GM21619 (cell line): ENCODE results near the gene ADAMTSL2.

ENCODE experiments used
- ATAC-seq: cut with Tn5 transposase; IDR thresholded peaks from one replicate; pipeline ENCODE4 v1.9.1; 2021; ENCODE audit not compliant: unreplicated experiment

ADAMTSL2 gene

GRCh38 chr9:133517711-133518110 is 16.8 kb upstream of the ADAMTSL2 start:
- no peak for ATAC-seq

- no peak for ATAC-seq
Observed at GRCh38 chr9:133518200-133518599, 16.3 kb upstream of the ADAMTSL2 start.

- no peak for ATAC-seq
Observed at GRCh38 chr9:133518706-133519449, 15.6 kb upstream of the ADAMTSL2 start.

- no peak for ATAC-seq
Observed at GRCh38 chr9:133519693-133520092, 14.8 kb upstream of the ADAMTSL2 start.

- ATAC-seq = no peak
Observed at GRCh38 chr9:133520121-133520835, 14.2 kb upstream of the ADAMTSL2 start.

GRCh38 chr9:133521122-133522072 is 13.1 kb upstream of the ADAMTSL2 start:
- no peak for ATAC-seq

- no peak for ATAC-seq
Observed at GRCh38 chr9:133522073-133522910, 12.2 kb upstream of the ADAMTSL2 start.

GRCh38 chr9:133523106-133523505 is 11.4 kb upstream of the ADAMTSL2 start:
- ATAC-seq = no peak

- no peak for ATAC-seq
Observed at GRCh38 chr9:133524146-133524545, 10.4 kb upstream of the ADAMTSL2 start.

GRCh38 chr9:133524679-133525228 is 9.8 kb upstream of the ADAMTSL2 start, which contains the start of gene MYMK:
MYMK (minus strand) TSS chr9:133524959; CDS start chr9:133524844, 115 bp downstream.
- ATAC-seq = no peak

- no peak for ATAC-seq
Observed at GRCh38 chr9:133525677-133526076, 8.8 kb upstream of the ADAMTSL2 start.

- no peak for ATAC-seq
Observed at GRCh38 chr9:133526721-133527321, 7.7 kb upstream of the ADAMTSL2 start.

GRCh38 chr9:133527444-133527920 is 7.0 kb upstream of the ADAMTSL2 start:
- ATAC-seq = no peak

- no peak for ATAC-seq
Observed at GRCh38 chr9:133528001-133528875, 6.3 kb upstream of the ADAMTSL2 start.

- no peak for ATAC-seq
Observed at GRCh38 chr9:133528876-133529241, 5.6 kb upstream of the ADAMTSL2 start.

- no peak for ATAC-seq
Observed at GRCh38 chr9:133529457-133529856, 5.0 kb upstream of the ADAMTSL2 start.

- ATAC-seq = no peak
Observed at GRCh38 chr9:133529874-133530273, 4.6 kb upstream of the ADAMTSL2 start.

- no peak for ATAC-seq
Observed at GRCh38 chr9:133531293-133531692, 3.2 kb upstream of the ADAMTSL2 start.
